ENCODE measurements around the gene GALK1. TPM values are rescaled to one million over a fixed set of nuclear protein-coding genes. Genes with fewer than 3 reads are reported as not detected.

The GALK1 gene
- total and polyA plus RNA-seq, 2 of the 13 experiments (the other 11 are each of a cell fraction or from before 2014, with no cell fraction given) = 59.9 to 93.6 TPM

DNA sequence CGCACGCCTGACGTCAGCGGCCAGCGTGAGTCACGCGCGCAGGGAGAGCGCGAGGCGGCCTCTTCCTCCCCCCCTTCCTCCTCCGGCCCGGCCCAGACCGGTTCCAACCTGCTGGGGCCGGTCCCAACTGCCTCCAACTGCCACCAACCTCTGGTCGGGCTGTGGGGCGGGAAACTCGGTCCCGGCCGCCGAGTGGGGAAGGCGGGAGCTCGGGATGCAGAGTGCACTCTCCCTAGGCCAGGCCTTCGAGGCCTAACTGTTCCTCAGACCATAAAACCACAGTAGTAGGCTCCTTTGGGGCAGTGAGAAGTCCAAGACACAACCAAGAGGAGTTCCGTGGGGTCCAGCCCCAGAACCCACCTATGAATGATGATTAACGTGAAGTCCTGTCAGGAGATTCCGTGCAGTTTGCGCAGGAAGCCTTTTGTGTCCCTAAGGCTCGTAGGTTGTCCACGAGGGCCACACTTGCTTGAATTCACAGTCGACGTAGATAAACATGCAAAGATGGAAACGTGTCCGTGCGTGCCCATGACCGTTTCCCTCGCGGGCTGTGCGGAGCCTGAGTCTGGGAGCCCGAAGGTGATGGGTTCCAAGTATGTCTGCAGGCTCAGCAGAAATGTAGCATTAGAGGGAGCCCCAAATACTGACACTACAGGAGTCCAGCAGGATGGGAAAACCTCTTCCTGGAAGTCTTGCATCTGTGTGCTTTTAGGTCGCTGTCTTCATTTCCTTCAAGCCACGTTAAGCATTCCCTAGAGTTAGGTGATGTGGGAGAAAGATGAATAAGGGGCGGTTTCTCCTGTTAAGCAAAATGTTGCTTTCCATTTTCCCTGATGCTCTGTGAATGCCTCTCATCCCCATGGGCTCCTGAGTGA lies 20.3 kb upstream of the GALK1 start (continued):
- TF ChIP-seq HMG20A (CRISPR knock-in tag; IDR thresholded peaks at IDR 0.05; ENCODE audit: borderline replicate concordance) = 0 out of 2 replicates have a peak, but pooled peaks have one; percentile 17
- TF ChIP-seq RFXAP (CRISPR knock-in tag; IDR thresholded peaks at IDR 0.05; ENCODE audit: borderline replicate concordance) = 0 out of 2 replicates have a peak, but pooled peaks have one; percentile 60
- TF ChIP-seq, protein P1, sequence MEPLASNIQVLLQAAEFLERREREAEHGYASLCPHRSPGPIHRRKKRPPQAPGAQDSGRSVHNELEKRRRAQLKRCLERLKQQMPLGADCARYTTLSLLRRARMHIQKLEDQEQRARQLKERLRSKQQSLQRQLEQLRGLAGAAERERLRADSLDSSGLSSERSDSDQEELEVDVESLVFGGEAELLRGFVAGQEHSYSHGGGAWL (CRISPR knock-in tag; IDR thresholded peaks at IDR 0.05) = peak; percentile 86
- TF ChIP-seq, protein P2, sequence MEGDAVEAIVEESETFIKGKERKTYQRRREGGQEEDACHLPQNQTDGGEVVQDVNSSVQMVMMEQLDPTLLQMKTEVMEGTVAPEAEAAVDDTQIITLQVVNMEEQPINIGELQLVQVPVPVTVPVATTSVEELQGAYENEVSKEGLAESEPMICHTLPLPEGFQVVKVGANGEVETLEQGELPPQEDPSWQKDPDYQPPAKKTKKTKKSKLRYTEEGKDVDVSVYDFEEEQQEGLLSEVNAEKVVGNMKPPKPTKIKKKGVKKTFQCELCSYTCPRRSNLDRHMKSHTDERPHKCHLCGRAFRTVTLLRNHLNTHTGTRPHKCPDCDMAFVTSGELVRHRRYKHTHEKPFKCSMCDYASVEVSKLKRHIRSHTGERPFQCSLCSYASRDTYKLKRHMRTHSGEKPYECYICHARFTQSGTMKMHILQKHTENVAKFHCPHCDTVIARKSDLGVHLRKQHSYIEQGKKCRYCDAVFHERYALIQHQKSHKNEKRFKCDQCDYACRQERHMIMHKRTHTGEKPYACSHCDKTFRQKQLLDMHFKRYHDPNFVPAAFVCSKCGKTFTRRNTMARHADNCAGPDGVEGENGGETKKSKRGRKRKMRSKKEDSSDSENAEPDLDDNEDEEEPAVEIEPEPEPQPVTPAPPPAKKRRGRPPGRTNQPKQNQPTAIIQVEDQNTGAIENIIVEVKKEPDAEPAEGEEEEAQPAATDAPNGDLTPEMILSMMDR (CRISPR knock-in tag; IDR thresholded peaks at IDR 0.05) = peak; percentile 1; the same call in 1 of the 2 replicates
- TF ChIP-seq, protein P3, sequence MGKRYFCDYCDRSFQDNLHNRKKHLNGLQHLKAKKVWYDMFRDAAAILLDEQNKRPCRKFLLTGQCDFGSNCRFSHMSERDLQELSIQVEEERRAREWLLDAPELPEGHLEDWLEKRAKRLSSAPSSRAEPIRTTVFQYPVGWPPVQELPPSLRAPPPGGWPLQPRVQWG (CRISPR knock-in tag; IDR thresholded peaks at IDR 0.05; ENCODE audit: borderline replicate concordance, low read depth) = no peak
- peak; percentile 70 to 77 for TF ChIP-seq POLR2A (IDR thresholded peaks at IDR 0.05; ENCODE audit: insufficient read depth in 1 of 2, low read depth in 2 of 2, low read length in 2 of 2)
- TF ChIP-seq YEATS2 (CRISPR knock-in tag; IDR thresholded peaks at IDR 0.05; ENCODE audit: borderline replicate concordance) = peak; percentile 90
- TF ChIP-seq RCOR2 (CRISPR knock-in tag; IDR thresholded peaks at IDR 0.05) = peak; percentile 57
- TF ChIP-seq HMG20B (CRISPR knock-in tag; conservative IDR thresholded peaks at IDR 0.05) = peak; percentile 48; the same call in 1 of the 2 replicates
- no peak for TF ChIP-seq ZNF629 (CRISPR knock-in tag; conservative IDR thresholded peaks at IDR 0.05)
- no peak for TF ChIP-seq RAD21 (CRISPR knock-in tag; IDR thresholded peaks at IDR 0.05)
- no peak for TF ChIP-seq ZFP36 (IDR thresholded peaks at IDR 0.05; ENCODE audit: borderline replicate concordance, low read depth, low read length, partially characterized antibody)
- TF ChIP-seq MTF2 (CRISPR knock-in tag; IDR thresholded peaks at IDR 0.05; ENCODE audit: borderline replicate concordance) = peak; percentile 63; the same call in 1 of the 2 replicates
- TF ChIP-seq, protein P4, sequence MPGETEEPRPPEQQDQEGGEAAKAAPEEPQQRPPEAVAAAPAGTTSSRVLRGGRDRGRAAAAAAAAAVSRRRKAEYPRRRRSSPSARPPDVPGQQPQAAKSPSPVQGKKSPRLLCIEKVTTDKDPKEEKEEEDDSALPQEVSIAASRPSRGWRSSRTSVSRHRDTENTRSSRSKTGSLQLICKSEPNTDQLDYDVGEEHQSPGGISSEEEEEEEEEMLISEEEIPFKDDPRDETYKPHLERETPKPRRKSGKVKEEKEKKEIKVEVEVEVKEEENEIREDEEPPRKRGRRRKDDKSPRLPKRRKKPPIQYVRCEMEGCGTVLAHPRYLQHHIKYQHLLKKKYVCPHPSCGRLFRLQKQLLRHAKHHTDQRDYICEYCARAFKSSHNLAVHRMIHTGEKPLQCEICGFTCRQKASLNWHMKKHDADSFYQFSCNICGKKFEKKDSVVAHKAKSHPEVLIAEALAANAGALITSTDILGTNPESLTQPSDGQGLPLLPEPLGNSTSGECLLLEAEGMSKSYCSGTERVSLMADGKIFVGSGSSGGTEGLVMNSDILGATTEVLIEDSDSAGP (CRISPR knock-in tag; IDR thresholded peaks at IDR 0.05; ENCODE audit: borderline replicate concordance) = peak; percentile 86
- 0 out of 2 replicates have a peak, but pooled peaks have one; percentile 50 for TF ChIP-seq PPARG (CRISPR knock-in tag; conservative IDR thresholded peaks at IDR 0.05)
- TF ChIP-seq, protein P5, sequence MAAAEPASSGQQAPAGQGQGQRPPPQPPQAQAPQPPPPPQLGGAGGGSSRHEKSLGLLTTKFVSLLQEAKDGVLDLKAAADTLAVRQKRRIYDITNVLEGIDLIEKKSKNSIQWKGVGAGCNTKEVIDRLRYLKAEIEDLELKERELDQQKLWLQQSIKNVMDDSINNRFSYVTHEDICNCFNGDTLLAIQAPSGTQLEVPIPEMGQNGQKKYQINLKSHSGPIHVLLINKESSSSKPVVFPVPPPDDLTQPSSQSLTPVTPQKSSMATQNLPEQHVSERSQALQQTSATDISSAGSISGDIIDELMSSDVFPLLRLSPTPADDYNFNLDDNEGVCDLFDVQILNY (CRISPR knock-in tag; conservative IDR thresholded peaks at IDR 0.05) = peak; percentile 91
- no peak for TF ChIP-seq ZNF550 (CRISPR knock-in tag; IDR thresholded peaks at IDR 0.05; ENCODE audit: borderline replicate concordance)
- TF ChIP-seq RBM22 (optimal IDR thresholded peaks at IDR 0.05; ENCODE audit: low read length) = peak; percentile 77
- TF ChIP-seq, protein P6, sequence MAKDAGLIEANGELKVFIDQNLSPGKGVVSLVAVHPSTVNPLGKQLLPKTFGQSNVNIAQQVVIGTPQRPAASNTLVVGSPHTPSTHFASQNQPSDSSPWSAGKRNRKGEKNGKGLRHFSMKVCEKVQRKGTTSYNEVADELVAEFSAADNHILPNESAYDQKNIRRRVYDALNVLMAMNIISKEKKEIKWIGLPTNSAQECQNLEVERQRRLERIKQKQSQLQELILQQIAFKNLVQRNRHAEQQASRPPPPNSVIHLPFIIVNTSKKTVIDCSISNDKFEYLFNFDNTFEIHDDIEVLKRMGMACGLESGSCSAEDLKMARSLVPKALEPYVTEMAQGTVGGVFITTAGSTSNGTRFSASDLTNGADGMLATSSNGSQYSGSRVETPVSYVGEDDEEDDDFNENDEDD (CRISPR knock-in tag; IDR thresholded peaks at IDR 0.05; ENCODE audit: borderline replicate concordance) = peak; percentile 96
- peak; percentile 83; the same call in 1 of the 2 replicates for TF ChIP-seq ZSCAN20 (CRISPR knock-in tag; IDR thresholded peaks at IDR 0.05; ENCODE audit: borderline replicate concordance)

Data from HepG2 (cell line).